Trophoblast cell (in vitro differentiated cells and primary cell): ENCODE measurements around the gene PTPN1.

ENCODE experiments used
- DNase-seq, 2 donors: peaks; one replicate each; pipeline ENCODE4 v3.0.0-alpha.2; 2016
- H2AFZ ChIP-seq: 2 replicates; pipeline ENCODE4 v1.6.1; 2013; ENCODE audit warnings: low read length, moderate library complexity, mild to moderate bottlenecking; ENCODE audit not compliant: insufficient read depth, poor library complexity
- H2AK5ac ChIP-seq: 2 replicates; pipeline ENCODE4 v1.6.1; 2013; ENCODE audit warnings: mild to moderate bottlenecking, low read length
- H2BK120ac ChIP-seq: 2 replicates; pipeline ENCODE4 v1.6.1; 2013; ENCODE audit warnings: low read length, mild to moderate bottlenecking, moderate library complexity; ENCODE audit not compliant: insufficient read depth, poor library complexity
- H2BK12ac ChIP-seq: 2 replicates; pipeline ENCODE4 v1.6.1; 2013; ENCODE audit warnings: mild to moderate bottlenecking, low read length, moderate library complexity
- H2BK5ac ChIP-seq: 2 replicates; pipeline ENCODE4 v1.6.1; 2013; ENCODE audit warnings: low read length, low read depth, moderate library complexity, mild to moderate bottlenecking; ENCODE audit not compliant: poor library complexity
- H3K14ac ChIP-seq: 2 replicates; pipeline ENCODE4 v1.6.1; 2013; ENCODE audit warnings: mild to moderate bottlenecking, low read length
- H3K18ac ChIP-seq: 2 replicates; pipeline ENCODE4 v1.6.1; 2013; ENCODE audit warnings: mild to moderate bottlenecking, low read length
- H3K23ac ChIP-seq: 2 replicates; pipeline ENCODE4 v1.6.1; 2013; ENCODE audit warnings: low read length
- H3K27ac ChIP-seq: 2 replicates; pipeline ENCODE4 v1.5.1; 2013; ENCODE audit warnings: low read depth, mild to moderate bottlenecking, inconsistent platforms, low read length, moderate library complexity
- H3K27me3 ChIP-seq: 2 replicates; pipeline ENCODE4 v1.6.1; 2013; ENCODE audit warnings: inconsistent platforms, mild to moderate bottlenecking, low read length, moderate library complexity; ENCODE audit not compliant: insufficient read depth
- H3K36me3 ChIP-seq, 2 experiments: 1 replicate in 1 of 2; 2 replicates in 1 of 2; pipeline ENCODE4 v1.6.1; 2013; ENCODE audit warnings: low read length in 2 of 2, mild to moderate bottlenecking in 2 of 2, moderate library complexity in 1 of 2; ENCODE audit not compliant: insufficient read depth in 2 of 2, control insufficient read depth in 1 of 2
- H3K4ac ChIP-seq: 2 replicates; pipeline ENCODE4 v1.6.1; 2013; ENCODE audit warnings: low read depth, mild to moderate bottlenecking, low read length, moderate library complexity
- H3K4me1 ChIP-seq, 2 experiments: 1 replicate in 1 of 2; 2 replicates in 1 of 2; pipeline ENCODE4 v1.6.1; 2013; ENCODE audit warnings: low read length in 2 of 2, mild to moderate bottlenecking in 2 of 2, moderate library complexity in 1 of 2; ENCODE audit not compliant: insufficient read depth in 2 of 2, control insufficient read depth in 1 of 2
- H3K4me2 ChIP-seq: 2 replicates; pipeline ENCODE4 v1.6.1; 2013; ENCODE audit warnings: inconsistent platforms, mild to moderate bottlenecking, low read length, moderate library complexity
- H3K4me3 ChIP-seq: 2 replicates; pipeline ENCODE4 v1.5.1; 2013; ENCODE audit warnings: mild to moderate bottlenecking, low read depth, low read length, inconsistent platforms
- H3K79me1 ChIP-seq: one replicate; pipeline ENCODE4 v1.6.1; 2013; ENCODE audit warnings: low read length
- H3K79me2 ChIP-seq: 2 replicates; pipeline ENCODE4 v1.6.1; 2013; ENCODE audit warnings: low read length, mild to moderate bottlenecking; ENCODE audit not compliant: control insufficient read depth, insufficient read depth, poor library complexity
- H3K9ac ChIP-seq: 2 replicates; pipeline ENCODE4 v1.6.1; 2013; ENCODE audit warnings: mild to moderate bottlenecking, low read length
- H3K9me3 ChIP-seq: 2 replicates; pipeline ENCODE4 v1.6.1; 2013; ENCODE audit warnings: low read depth, mild to moderate bottlenecking, control low read depth, inconsistent platforms, low read length; ENCODE audit not compliant: insufficient read depth
- H4K12ac ChIP-seq: 2 replicates; pipeline ENCODE4 v1.6.1; 2013; ENCODE audit warnings: low read depth, mild to moderate bottlenecking, low read length, moderate library complexity
- H4K8ac ChIP-seq: 2 replicates; pipeline ENCODE4 v1.6.1; 2013; ENCODE audit warnings: low read depth, mild to moderate bottlenecking, low read length, moderate library complexity
- H4K91ac ChIP-seq: one replicate; pipeline ENCODE4 v1.6.1; 2013; ENCODE audit warnings: low read depth, mild to moderate bottlenecking, low read length, moderate library complexity
- WGBS: extraction: QIAGEN DNeasy Blood & Tissue Kit; methylation state at CpG from one replicate; pipeline ENCODE4 v1.1.7; 2013; ENCODE audit warnings: missing lambda C conversion rate; ENCODE audit not compliant: insufficient read length, insufficient coverage; ENCODE audit errors: extremely low coverage; 5-methylcytosine and 5-hydroxymethylcytosine counted together

PTPN1 gene

DNA sequence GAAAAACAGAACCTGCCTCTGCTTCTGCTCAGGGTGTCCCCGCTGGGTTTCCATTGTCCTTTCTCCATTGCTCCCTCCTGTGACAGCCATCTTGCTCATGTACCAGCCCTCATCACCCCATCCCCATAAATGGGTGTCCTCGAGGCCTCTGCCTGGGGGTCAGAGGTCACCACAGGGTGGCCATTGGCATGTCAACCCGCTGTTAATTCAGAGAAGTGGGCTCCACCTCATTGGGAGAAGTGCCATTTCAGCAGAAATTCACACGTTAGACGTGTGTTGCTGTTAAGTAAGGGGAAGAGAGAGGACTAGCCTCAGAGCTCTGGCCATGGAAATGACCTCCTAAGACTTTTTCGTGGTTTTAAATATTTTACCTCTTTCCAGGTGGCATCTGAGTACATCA, 71.9 kb downstream of the PTPN1 start:
- peaks cover 59 to 73% of the 10 kb centered on the region in 2 experiments for H3K36me3 ChIP-seq
- no peaks in the 10 kb centered on the region for H3K79me2 ChIP-seq
- H4K12ac ChIP-seq: no peak overlapping the region
- no peak overlapping the region for H4K8ac ChIP-seq
- H3K4me1 ChIP-seq: peaks cover 8 to 11% of the 10 kb centered on the region in 2 experiments
- no CpG with 5 or more reads among the region's 6 CpGs for WGBS
- no peak overlapping the region for H2BK12ac ChIP-seq
- H2BK120ac ChIP-seq: no peak overlapping the region
- H3K79me1 ChIP-seq: no peaks in the 10 kb centered on the region
- H3K18ac ChIP-seq: no peak overlapping the region
- H3K14ac ChIP-seq: no peak overlapping the region
- no peak overlapping the region for H2BK5ac ChIP-seq
- H3K23ac ChIP-seq: no peak overlapping the region
- H2AFZ ChIP-seq: no peak overlapping the region
- DNase-seq: no peak
- H3K9ac ChIP-seq: no peak overlapping the region
- H3K4me2 ChIP-seq: no peak overlapping the region
- no peaks in the 10 kb centered on the region for H3K27me3 ChIP-seq
- H3K4me3 ChIP-seq: no peak overlapping the region
- peaks cover 2% of the 10 kb centered on the region for H3K9me3 ChIP-seq
- no peak overlapping the region for H3K4ac ChIP-seq
- H4K91ac ChIP-seq: no peak overlapping the region
- no peak overlapping the region for H3K27ac ChIP-seq
- no peak overlapping the region for H2AK5ac ChIP-seq

DNA sequence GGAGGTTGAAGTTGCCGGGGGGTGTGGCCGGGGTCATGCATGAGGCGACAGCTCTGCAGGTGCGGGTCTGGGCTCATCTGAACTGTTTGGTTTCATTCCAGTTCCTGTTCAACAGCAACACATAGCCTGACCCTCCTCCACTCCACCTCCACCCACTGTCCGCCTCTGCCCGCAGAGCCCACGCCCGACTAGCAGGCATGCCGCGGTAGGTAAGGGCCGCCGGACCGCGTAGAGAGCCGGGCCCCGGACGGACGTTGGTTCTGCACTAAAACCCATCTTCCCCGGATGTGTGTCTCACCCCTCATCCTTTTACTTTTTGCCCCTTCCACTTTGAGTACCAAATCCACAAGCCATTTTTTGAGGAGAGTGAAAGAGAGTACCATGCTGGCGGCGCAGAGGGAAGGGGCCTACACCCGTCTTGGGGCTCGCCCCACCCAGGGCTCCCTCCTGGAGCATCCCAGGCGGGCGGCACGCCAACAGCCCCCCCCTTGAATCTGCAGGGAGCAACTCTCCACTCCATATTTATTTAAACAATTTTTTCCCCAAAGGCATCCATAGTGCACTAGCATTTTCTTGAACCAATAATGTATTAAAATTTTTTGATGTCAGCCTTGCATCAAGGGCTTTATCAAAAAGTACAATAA, 72.5 kb downstream of the PTPN1 start:
- Histone ChIP-seq H3K79me1 (no peaks in the 10 kb centered on the region), H4K8ac (no peak overlapping the region), H2AK5ac (no peak overlapping the region), H4K12ac (no peak overlapping the region), H3K18ac (no peak overlapping the region), H3K4me3 (no peak overlapping the region), H3K4ac (no peak overlapping the region), H3K9me3 (peaks cover 2% of the 10 kb centered on the region), H3K9ac (no peak overlapping the region), H3K27me3 (no peaks in the 10 kb centered on the region), H3K23ac (no peak overlapping the region), H4K91ac (no peak overlapping the region), H3K4me2 (no peak overlapping the region), H3K14ac (no peak overlapping the region), H3K36me3 (peaks cover 53 to 70% of the 10 kb centered on the region in 2 experiments), H2BK120ac (no peak overlapping the region), H3K27ac (no peak overlapping the region), H2BK12ac (no peak overlapping the region), H3K79me2 (no peaks in the 10 kb centered on the region), H2BK5ac (no peak overlapping the region), H2AFZ (no peak overlapping the region), H3K4me1 (peaks cover 14 to 17% of the 10 kb centered on the region in 2 experiments)
- no CpG with 5 or more reads among the region's 26 CpGs for WGBS
- no peak for DNase-seq

DNA sequence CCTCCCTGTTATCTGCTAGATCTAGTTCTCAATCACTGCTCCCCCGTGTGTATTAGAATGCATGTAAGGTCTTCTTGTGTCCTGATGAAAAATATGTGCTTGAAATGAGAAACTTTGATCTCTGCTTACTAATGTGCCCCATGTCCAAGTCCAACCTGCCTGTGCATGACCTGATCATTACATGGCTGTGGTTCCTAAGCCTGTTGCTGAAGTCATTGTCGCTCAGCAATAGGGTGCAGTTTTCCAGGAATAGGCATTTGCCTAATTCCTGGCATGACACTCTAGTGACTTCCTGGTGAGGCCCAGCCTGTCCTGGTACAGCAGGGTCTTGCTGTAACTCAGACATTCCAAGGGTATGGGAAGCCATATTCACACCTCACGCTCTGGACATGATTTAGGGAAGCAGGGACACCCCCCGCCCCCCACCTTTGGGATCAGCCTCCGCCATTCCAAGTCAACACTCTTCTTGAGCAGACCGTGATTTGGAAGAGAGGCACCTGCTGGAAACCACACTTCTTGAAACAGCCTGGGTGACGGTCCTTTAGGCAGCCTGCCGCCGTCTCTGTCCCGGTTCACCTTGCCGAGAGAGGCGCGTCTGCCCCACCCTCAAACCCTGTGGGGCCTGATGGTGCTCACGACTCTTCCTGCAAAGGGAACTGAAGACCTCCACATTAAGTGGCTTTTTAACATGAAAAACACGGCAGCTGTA, 73.4 kb downstream of the PTPN1 start:
- no peak overlapping the region for H4K12ac ChIP-seq
- H2AK5ac ChIP-seq: no peak overlapping the region
- no peaks in the 10 kb centered on the region for H3K27me3 ChIP-seq
- H2BK120ac ChIP-seq: no peak overlapping the region
- H3K79me2 ChIP-seq: no peaks in the 10 kb centered on the region
- H3K18ac ChIP-seq: no peak overlapping the region
- peaks cover 2% of the 10 kb centered on the region for H3K9me3 ChIP-seq
- H2BK12ac ChIP-seq: no peak overlapping the region
- H2AFZ ChIP-seq: no peak overlapping the region
- H3K4me1 ChIP-seq: peaks cover 17 to 21% of the 10 kb centered on the region in 2 experiments
- H3K27ac ChIP-seq: no peak overlapping the region
- no peak overlapping the region for H2BK5ac ChIP-seq
- no peak overlapping the region for H3K14ac ChIP-seq
- DNase-seq: no peak
- H3K4me2 ChIP-seq: no peak overlapping the region
- H4K8ac ChIP-seq: no peak overlapping the region
- H3K36me3 ChIP-seq: peaks cover 46 to 64% of the 10 kb centered on the region in 2 experiments
- no peak overlapping the region for H3K4me3 ChIP-seq
- no peak overlapping the region for H3K9ac ChIP-seq
- no peaks in the 10 kb centered on the region for H3K79me1 ChIP-seq
- no peak overlapping the region for H4K91ac ChIP-seq
- no peak overlapping the region for H3K4ac ChIP-seq
- H3K23ac ChIP-seq: no peak overlapping the region
- no CpG with 5 or more reads among the region's 15 CpGs for WGBS

DNA sequence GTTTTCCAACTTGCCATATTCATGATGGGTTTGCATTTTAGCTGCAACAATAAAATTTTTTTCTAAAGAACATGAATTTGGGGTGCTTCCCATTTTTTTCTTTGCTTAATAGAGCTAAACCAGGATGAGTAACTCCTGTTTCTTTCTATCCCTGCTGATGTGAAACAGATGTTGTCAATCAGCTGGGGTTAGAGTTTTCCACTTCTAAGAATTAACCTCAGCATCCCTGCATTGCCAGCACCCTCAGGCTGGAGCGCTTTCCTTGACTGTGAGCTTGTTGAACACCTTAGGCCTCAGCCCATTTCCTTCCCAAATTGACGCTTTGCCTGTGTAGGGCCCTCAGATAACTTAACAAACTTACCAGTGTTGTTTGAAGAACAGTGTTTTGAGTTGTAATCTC, 74.5 kb downstream of the PTPN1 start:
- peaks cover 2% of the 10 kb centered on the region for H3K9me3 ChIP-seq

More for the DNA sequence above, 74.5 kb downstream of the PTPN1 start:
- no peaks in the 10 kb centered on the region for H3K79me1 ChIP-seq
- no peak overlapping the region for H3K9ac ChIP-seq
- no peak overlapping the region for H3K4me3 ChIP-seq
- H3K4ac ChIP-seq: no peak overlapping the region
- H2BK5ac ChIP-seq: no peak overlapping the region
- no peak overlapping the region for H3K23ac ChIP-seq
- H2AFZ ChIP-seq: no peak overlapping the region
- no CpG with 5 or more reads among the region's 2 CpGs for WGBS
- H3K27me3 ChIP-seq: no peaks in the 10 kb centered on the region
- H2AK5ac ChIP-seq: no peak overlapping the region
- no peak overlapping the region for H2BK120ac ChIP-seq
- no peak overlapping the region for H3K4me2 ChIP-seq
- no peak overlapping the region for H2BK12ac ChIP-seq
- peaks cover 17 to 21% of the 10 kb centered on the region in 2 experiments for H3K4me1 ChIP-seq
- no peak overlapping the region for H3K27ac ChIP-seq
- H4K8ac ChIP-seq: no peak overlapping the region
- H3K79me2 ChIP-seq: no peaks in the 10 kb centered on the region
- no peak overlapping the region for H4K91ac ChIP-seq
- H3K18ac ChIP-seq: no peak overlapping the region
- no peak overlapping the region for H4K12ac ChIP-seq
- H3K36me3 ChIP-seq: peaks cover 41 to 56% of the 10 kb centered on the region in 2 experiments
- no peak overlapping the region for H3K14ac ChIP-seq
- no peak for DNase-seq
